ENCODE measurements around the gene TGM2.

Gene TGM2

DNA sequence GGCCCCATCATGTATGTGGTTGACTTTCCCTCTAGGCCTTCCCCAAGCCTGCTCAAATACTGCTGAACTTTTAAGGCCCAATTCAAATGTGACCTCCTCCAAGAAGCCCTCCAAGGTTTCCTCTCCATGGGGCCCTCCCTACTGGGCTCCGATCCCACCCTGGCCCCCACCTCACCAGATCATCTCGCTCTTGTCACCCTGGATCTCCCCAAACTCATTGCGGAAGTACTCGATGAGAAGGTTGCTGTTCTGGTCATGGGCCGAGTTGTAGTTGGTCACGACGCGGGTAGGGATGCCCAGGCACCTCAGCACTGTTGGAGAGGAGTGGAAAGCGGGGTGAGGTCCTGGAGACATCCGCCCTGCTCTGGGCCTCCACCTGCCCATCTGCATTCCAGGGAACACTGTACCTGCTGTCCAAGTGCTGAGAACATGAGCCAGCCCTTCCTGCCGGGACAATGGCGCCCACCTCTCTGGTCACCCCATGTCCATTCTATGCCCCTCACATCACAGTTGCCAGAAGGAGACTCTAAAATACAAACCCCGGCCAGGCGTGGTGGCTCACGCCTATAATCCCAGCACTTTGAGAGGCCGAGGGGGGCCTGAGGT, 23.1 kb downstream of the TGM2 start:
- DNase-seq = no peak

DNA sequence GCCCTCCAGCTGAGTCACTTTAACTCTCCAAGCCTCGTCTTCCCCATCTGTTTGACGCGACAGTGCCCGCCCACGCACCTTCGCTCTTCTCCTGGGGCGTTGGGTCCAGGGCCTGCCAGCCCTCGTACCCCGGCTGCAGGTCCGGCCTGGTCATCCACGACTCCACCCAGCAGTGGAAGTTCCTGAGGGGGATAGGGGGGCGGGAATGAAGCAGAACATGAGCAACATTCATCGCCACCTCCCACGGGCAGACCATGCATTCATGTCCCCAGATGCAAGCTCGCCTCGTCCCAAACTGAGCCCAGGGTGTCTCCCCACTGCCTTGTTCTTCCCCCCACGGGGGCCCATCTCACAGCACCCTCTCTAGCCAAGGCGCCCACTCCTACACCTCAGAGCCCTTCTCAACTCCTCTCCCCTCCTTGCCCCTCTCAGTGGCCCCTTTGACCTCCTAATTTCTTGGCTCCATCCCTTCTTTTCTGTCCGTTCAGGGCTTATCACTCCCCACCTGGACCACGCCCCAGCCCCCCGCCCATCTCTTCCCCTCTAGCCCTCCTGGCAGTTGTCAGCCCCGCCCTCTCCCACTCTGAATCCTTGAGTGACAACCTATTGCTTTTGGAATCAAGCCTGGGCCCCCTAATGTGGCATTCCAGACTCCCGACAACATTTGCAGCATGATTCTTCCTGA, 23.7 kb downstream of the TGM2 start:
- no peak for DNase-seq

DNA sequence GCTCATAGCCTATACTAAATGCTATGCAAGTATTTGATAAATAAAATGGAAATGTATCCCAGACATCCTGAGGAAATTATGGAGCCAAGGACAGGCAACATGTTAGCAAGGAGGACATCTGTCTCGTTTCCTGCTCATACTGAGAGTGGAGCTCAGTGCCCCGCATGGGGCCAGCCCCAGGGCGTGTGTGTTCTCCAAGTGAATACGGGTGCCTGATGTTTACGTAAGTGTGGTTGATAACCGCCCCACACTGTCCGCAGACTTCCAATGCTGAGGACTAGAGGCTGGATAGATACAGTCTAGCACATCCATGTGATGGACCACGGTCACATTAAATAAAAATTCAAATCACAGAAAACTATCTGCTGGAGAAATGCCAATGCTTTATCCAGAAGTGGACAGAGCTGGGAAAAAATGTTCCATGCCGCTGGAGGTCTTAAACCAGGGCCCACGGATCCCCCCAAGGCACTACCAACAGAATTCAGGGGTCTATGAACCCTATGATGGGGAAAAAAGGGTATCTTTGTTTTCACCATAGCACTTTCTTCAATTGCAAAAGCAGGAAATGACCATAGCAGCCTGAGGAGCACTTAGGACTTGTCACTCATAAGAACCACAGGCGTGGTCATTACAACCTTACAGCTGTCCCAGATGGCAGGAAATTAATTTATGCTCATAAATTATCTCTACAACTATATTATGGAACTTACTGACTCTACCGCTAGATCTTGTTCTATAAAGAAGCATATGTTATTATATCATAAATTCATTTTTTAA, 24.9 kb downstream of the TGM2 start:
- no peak for DNase-seq

DNA sequence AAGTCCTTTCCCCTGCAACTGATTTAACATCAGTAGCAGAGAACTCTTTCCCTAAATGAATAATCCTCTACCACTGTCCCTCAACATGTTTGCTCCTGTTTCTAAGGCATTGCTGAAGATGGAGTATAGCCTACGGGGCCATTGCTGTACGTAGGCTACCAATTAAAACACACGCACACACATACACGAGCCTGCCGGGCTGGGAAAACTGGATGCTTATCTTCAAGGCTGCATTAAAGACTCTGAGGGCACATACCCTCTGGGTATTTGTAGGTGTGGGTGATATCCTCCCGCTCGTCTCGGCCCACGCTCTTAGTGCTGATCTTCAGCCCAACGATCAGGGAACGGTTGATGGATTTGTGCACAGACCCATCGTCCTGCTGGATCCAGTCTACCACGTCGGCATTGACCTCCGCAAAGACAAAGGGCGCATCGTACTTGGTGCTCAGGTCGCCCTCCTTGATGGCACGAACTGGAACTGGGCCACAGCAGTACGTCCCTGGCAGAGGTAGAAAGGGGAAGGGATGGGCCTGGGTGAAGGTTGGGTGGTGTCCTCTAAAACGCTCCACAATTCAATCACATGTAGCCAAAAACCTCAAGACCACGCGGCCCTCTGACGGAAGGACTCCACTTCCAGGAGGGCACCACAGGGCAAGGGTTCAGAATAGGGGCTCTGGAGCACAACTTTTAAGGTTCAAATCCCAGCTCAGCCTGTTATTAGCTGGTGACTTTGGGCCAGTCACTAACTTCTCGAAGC, 25.7 kb downstream of the TGM2 start:
- DNase-seq = no peak

DNA sequence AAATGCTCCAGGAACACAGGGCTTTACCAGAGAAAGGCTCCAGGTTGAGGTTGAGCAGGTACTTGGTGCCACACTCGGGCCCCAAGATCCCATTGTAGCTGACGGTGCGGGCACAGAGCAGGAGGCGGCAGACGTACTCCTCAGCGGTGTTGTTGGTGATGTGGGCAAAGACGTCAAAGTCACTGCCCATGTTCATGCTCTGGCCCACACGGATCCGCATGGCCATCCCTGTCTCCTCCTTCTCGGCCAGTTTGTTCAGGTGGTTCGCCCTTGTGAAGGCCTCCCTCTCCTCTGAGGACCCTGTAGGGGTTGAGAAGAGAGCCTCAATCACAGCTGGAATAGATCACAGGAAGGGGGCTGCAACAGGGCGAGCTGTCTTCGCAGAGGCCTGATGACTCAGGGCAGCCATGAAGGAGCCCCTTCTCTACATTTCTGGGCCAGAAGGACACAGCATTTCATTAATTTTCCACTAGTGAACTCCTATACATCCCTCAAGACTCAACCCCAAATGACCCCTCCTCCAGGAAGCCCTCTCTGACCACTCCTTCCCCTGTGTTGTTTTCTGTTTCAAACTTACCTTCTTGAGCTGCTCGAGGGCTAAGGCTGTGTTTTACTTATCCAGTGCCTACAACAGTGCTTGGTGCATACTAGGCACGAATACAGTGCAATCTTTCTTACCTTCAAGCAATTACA, 26.8 kb downstream of the TGM2 start:
- no peak for DNase-seq

DNA sequence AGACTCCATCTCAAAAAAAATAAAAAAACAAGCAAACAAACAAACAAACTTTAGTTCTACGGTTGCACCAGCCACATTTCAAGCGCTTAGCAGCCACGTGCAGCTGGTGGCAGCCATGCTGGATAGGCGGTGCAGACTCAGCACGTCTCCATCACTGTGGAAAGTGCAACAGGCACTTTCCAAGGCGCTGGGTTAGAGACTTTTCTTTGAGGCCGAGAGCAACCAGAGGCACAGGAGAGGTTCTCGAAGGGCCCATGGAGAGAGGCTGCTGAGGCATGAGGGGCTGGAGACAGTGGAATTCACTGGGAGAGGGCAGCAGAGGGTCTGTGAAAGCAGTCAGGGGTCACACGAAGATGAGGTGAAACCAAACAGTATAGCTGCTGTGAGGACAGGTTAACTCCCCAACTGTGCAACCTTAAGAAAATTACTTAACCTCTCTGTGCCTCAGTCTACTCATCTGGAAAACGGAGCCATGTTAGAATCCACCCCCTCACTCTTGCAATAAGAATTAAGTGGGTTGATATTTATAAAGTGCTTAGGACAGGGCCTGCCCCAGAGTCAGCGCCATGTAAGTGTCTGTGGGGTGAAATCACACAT, 27.5 kb downstream of the TGM2 start:
- no peak for DNase-seq

DNA sequence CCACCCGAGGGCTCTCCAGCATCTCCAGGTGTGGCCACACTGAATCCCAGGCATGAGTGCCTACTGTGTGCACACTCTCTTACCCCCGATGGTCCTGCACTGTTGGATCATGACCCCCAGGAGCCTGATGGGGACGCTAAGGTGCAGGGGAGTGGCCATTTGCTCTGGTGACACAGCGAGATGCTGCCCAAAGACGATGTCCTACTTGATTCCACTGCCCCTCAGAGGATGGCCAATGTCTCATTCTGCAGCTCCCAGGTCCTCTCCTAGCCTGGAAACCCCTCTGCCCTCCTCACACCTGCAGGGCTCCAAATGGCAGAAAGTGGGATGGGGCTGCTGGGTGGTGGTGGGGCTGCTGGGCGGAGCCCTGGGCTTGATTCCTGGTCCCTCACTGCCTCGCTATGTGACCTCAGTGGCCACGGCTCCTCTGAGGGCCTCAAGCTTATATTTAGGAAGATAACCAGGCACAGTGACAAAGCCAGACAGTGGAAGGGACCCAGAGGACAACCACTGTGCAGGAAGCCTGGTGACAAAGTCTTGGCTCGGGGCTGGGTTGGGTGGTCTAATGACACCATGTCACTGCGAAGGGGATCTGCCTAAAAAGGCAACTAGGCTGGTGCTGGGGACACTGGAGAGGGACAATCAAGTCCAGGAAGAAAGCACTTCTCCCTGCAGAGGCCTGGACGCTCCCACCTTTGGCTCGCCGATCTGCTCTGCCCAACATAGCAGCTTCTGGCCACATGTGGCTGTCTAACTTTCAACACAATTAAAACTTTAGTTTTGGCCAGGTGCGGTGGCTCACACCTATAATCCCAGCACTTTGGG, 28.4 kb downstream of the TGM2 start:
- no peak for DNase-seq

DNA sequence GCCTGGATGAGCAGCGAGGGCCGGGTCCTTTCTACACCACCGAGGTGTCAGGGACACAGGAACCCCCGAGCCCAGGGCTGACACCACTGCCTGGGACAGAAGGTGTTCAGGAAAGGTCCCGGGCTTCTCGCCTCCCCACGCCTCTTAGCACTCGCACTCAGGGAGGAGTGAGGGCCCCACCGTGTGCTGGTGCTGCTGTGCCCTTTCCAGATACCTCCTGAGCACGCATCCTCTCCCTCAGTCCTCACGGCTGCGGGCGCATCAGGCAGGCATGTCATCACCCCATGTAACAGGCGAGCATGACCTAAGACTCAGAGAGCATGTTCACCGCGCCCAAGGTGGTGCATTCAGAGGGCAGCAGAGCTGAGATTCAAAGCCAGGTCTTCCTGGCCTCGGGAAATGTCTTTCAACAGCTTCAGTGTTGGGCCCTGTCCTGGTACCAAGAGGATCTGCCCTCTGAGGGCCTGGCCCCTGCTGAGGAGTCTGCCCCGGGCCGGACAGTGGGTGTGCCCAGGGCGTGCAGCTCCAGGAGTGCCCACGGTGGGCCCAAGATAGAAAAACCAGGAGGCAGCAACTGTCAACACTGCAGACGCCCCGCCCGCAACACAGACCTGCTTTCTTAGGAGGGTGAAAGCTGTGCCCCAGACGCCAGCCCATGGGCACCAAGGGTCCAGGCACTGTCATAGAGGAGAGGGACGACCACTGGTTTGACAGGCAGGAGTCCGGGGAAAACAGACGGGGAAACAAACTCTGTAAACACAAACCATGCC, 29.2 kb downstream of the TGM2 start:
- no peak for DNase-seq

DNA sequence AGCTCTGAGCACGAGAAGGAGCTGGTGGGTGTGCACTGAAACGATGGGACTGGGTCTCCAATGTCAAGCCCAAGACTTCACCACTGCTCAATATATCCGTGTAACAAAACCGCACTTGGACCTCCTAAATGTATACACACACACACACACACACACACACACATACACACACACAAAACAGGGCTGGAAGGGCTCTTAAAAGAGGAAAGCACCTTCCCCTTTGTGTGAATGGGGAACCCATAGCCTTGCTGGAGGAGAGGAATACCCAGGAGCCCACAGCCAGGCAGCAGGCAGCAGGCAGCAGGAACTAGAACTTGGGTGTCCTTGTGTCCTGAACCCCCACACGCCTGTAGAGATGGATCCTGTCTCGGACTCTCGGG, 29.8 kb downstream of the TGM2 start:
- DNase-seq = no peak

DNA sequence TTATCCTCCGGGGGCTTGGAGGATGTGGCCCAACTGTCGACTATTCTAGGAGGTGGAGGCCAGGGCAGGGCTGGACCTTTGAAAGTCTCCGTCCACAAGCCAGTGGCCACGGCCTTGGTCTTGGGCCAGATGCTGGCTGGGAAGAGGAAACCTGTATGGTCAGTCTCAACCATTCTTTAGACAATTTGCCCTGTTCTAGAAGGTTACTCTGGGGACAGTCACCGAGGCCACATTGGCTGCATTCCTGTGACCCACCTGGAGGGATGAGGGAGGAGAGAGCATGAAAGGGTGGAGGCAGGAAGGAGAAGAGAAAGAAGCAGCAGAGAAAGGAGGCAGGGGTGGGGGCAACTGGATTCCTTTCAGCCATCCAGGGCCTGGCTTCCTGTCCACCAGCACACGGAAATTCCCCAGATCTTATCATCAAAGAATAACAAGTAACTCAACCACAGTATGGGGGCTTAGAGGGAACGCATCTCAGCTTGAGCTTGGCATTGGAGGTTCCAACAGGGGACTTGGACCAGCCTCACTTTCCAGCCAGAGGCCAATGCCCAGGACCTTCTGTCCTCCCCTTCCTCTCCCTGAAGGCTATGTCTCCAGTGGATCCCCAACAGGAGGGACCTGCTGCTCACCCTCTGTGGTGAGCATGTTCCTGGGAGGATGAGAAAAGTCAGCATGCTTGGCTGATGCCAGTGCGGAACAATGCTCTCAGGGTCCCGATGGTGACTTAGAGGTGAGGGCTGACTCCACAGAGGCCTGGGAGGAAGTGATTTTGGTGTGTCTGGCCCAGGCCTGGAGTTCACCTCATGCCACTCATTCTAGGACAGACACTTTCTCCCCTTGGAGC, 30.4 kb downstream of the TGM2 start:
- DNase-seq = no peak

DNA sequence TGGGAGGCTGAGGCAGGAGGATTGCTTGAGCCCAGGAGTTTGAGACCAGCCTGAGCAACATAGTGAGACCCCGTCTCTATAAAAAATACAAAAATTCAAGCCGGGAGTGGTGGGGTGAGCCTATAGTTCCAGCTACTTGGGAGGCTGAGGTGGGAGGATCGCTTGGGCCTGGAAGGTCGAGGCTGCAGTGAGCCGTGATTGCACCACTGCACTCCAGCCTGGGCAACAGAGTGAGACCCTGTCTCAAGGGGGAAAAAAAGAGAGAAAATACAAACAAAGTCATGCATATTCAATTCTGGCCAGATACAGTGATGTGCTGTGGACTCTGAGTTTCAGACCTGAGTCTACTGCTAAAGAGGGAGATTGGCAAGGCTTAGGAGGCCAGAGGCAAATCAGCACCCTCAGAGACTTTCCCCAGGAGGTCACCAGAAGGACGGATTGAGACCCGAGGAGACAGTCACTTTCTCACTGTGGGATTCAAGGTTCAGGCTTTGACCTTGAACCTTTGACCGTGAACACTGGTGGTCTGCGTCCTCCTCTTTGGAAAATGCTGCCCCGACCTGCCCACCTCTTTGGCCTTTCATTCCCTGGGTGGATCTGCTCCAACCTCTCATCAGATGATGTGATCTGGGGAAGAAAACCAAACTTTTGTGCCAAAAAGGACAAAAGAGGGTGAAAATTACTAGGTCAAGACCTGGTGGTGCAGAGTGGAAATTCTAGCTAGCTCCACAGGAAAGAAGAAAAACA, 31.2 kb downstream of the TGM2 start:
- no peak for DNase-seq

DNA sequence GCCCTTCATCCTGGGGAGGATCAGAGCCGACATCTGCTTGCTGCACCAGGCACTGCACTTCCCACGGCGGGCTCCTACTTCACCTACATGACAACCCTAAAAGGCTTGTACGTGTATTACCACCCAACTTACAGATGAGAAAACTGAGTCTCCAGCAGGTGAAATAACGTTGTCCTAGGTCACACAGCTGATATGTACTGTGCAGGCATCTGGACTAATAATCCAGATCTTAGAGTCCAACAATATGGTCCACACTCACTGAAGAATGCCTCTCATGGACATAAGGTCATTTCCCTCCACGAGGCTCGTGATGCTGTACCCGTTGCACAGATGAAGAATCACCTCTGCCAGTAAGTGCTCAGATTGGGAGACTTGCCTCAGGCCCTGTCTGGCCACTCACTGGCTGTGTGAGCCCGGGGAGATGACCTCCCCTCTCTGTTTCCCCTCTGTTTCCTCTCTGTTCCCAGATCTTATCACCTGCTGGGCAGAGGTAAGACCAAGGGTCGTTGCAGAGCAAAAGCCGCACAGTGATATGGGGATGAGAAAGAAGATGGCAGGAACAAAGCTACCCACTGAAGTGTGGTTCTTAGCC, 32.1 kb downstream of the TGM2 start:
- DNase-seq = no peak

DNA sequence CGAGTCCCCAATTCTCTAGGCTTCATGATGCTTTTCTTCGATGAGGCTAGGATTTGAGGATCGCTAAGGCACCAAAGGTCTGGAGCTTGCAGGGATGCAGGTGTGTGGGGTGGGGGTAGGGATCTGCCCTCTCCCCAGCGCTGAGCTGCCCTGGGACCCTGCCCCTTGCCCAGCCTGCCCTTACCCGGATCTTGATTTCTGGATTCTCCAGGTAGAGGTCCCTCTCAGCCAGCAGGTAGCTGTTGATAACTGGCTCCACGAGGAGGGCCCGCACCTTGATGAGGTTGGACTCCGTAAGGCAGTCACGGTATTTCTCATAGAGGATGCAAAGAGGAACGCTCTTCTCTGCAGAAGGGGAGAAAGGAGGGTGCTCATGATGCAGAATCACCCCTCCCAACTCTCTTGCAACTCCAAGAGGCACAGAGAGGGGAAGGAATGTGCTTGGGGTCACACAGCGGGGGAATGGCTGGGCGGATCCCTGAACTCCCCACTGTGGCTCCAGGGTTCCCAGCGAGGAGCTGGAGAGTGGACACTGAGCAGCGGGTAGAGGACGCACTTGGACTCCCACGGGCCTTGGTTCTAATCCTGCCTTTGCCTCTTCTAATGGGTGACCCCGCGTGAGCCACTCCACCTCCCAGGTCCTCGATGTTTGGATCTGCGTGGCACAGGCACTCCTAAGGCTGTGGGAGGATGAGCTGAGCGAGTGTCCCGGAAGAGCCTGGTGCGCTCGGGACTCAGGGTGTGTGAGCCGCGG, 32.7 kb downstream of the TGM2 start:
- no peak for DNase-seq

DNA sequence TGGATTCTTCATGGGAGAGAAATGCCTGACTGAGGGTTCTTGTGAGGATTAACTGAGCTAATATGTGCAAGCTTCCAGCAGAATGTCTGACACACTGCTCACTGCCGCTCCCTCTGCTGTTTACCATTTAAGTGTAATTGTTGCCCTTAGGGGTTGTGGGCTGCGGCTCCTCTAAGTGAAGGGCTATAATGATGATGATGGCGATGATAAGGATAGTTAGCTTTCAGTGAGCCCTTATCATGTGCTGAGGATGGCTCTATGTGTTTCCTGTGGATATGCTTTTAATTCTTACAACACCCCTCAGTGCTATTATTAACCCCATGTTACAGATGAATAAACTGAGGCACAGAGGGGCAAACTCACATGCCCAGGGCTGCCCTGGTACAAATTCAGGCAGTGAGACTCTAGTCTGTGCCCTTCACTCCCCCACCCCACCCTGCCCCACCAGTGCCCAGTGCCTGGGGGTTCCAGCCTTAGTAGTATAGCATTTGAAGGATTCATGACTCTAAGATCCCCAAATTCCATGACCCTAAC, 33.4 kb downstream of the TGM2 start:
- no peak for DNase-seq

DNA sequence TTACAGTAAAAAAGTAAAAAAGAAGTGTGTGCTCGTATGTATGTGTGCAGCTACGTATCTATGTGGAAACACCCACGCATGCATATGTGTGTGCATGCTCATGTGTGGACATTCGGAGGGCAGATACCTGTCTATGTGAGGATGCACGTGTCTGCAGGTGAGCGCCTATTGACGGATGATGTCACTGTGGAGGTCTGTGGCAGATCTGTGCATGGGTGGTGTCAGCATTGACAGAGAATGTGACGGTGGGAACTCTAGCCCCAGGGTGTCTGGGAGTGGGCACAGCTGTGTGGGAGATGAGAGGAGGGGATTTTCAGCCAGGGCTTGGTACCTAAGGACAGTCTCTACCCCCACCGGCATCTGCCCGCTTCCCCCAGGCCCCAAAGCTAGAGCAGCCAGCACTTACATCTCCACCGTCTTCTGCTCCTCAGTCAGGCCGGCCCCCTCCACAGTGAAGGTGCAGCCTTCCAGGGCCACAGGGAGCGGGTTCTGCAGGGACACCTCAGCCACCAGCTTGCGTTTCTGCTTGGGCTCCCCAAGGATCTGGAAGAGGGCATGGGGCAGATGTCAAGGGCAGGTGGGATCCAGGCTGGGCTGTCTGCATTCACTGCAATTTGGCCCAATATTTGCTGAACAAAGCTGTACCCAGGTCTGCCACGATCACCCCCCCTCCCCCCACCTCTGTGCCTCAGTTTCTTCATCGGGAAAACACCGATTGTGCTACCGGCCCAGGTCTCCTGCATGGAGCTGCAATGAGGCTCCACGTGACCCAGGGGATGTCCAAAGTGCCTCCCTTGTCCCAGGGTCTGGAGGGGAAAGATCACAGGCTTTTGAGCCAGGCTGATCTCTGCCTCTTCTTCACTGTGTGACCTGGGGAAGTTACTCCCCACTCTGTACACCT, 34.1 kb downstream of the TGM2 start:
- DNase-seq = no peak

DNA sequence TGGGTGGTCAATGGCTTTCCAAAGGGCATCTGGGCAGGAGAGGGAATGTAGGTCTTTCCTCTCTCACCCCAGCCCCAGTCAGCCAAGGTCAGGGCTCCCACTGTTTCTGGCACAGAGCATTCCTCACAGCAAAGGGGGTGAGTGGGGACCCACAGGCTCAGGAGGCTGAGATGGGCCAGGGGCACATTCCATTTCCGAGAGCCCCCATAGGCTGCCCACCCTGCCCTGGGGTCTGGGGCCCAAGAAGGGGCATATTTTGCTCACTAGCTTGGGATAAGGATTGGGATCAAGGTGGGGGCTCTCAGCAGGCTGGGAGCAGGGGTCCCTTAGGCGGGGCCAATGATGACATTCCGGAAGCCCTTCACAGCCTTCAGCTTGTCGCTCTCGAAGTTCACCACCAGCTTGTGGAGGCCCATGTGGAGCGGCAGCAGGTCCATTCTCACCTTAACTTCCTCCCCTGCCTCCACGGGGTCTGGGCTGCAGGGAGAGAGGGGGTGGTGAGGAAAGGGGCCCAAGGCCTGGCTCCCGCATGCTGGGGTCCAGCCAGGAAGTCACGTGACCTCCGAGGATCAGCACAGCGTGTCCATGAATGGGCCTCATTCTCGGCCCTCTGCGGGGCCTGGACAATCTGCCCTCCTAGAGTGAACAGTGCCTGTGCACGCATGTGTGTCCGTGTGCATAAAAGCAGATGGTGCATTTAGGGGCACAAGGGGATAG, 35.0 kb downstream of the TGM2 start:
- no peak for DNase-seq

Measured in NCI-H1694 treated with DMSO at 0.1 percent for 48 hours (cell line).